Measurements from ENCODE around the gene PPM1A.

The PPM1A gene

GRCh38 chr14:60326274-60326673, 77.3 kb downstream of the PPM1A start:
- no peak for DNase-seq

GRCh38 chr14:60327447-60328331, 78.7 kb downstream of the PPM1A start:
- peak; percentile 25 for DNase-seq

GRCh38 chr14:60328583-60328982, 79.6 kb downstream of the PPM1A start:
- no peak for DNase-seq

GRCh38 chr14:60329274-60329673, 80.3 kb downstream of the PPM1A start:
- no peak for DNase-seq

- DNase-seq: peak; percentile 79
Observed at GRCh38 chr14:60331201-60332045, 82.4 kb downstream of the PPM1A start.

GRCh38 chr14:60332046-60332399, 83.0 kb downstream of the PPM1A start:
- DNase-seq: no peak

- DNase-seq: no peak
Observed at GRCh38 chr14:60332869-60333268, 83.8 kb downstream of the PPM1A start.

- no peak for DNase-seq
Observed at GRCh38 chr14:60339571-60339970, 90.5 kb downstream of the PPM1A start.

- no peak for DNase-seq
Observed at GRCh38 chr14:60343571-60344071, 94.6 kb downstream of the PPM1A start.

- DNase-seq: no peak
Observed at GRCh38 chr14:60344751-60345150, 95.7 kb downstream of the PPM1A start.

GRCh38 chr14:60346706-60347105, 97.7 kb downstream of the PPM1A start:
- no peak for DNase-seq

- no peak for DNase-seq
Observed at GRCh38 chr14:60348211-60348610, 99.2 kb downstream of the PPM1A start.

Measured in activated naive CD4-positive, alpha-beta T cell treated with Interleukin-2 at 50 U/mL for 16 hours (primary cell).